Vagina (tissue), 2 donors: ENCODE measurements around the gene DGCR2. TPM values are rescaled to one million over a fixed set of nuclear protein-coding genes. Genes with fewer than 3 reads are reported as not detected.

ENCODE experiments used
- DNase-seq, 2 donors: peaks; one replicate each; pipeline ENCODE4 v3.0.0-alpha.2; 2017; ENCODE audit errors: extremely low spot score in 2 of 2
- H3K27ac ChIP-seq: fragments of 200-600 bp; sonication (generic); one replicate; pipeline ENCODE4 v1.5.1; 2019
- H3K27me3 ChIP-seq: fragments of 200-600 bp; sonication (generic); one replicate; pipeline ENCODE4 v1.5.1; 2019
- H3K36me3 ChIP-seq, 2 donors: fragments of 200-600 bp; sonication (generic); one replicate each; pipeline ENCODE4 v1.5.1; 2017 to 2019
- H3K4me1 ChIP-seq: fragments of 200-600 bp; sonication (generic); one replicate; pipeline ENCODE4 v1.5.1; 2019
- H3K4me3 ChIP-seq, 2 donors: fragments of 200-600 bp; sonication (generic); 1 replicate in 1 of 2; 2 replicates in 1 of 2; pipeline ENCODE4 v1.5.1; 2016 to 2019
- H3K9me3 ChIP-seq: fragments of 200-600 bp; sonication (generic); one replicate; pipeline ENCODE4 v1.5.1; 2019
- CTCF ChIP-seq, 3 experiments: fragments of 450-650 bp in 2 of 3; fragments of 200-600 bp in 1 of 3; sonication (generic) in 1 of 3; IDR thresholded peaks; one replicate each; pipeline ENCODE4 v1.5.1; 2017 to 2019; ENCODE audit warnings: antibody characterized with exemption in 3 of 3, mild to moderate bottlenecking in 2 of 3, moderate library complexity in 2 of 3
- POLR2A ChIP-seq, 2 donors: fragments of 450-650 bp; IDR thresholded peaks; one replicate each; pipeline ENCODE4 v1.6.1; 2017; ENCODE audit warnings: antibody characterized with exemption in 2 of 2, mild to moderate bottlenecking in 2 of 2, moderate library complexity in 2 of 2
- POLR2AphosphoS5 ChIP-seq, 2 donors: sonication (generic); formaldehyde crosslinking; IDR thresholded peaks; one replicate each; pipeline ENCODE4 v1.9.0; 2017; ENCODE audit warnings: antibody characterized with exemption in 2 of 2, mild to moderate bottlenecking in 2 of 2, low read depth in 1 of 2; ENCODE audit not compliant: insufficient read depth in 1 of 2
- intact Hi-C: fragments of 100-400 bp; cut with DNase I; formaldehyde crosslinking; loops from one replicate; pipeline ENCODE4 v1.15.1; 2023
- total RNA-seq: library from RNA; depleted of rRNA; stranded (reverse); fragments of >200 nt; gene quantifications from one replicate; pipeline ENCODE4 v1.2.3, GENCODE V29; 2016

DGCR2 gene
- total RNA-seq, 1 donor from 2014 or later: 66.3 TPM

GRCh38 chr22:19117111-19117512, 5.1 kb downstream of the DGCR2 start:
- H3K27ac ChIP-seq: no peak overlapping the region
- intact Hi-C loops: no loop called here
- TF ChIP-seq CTCF (IDR thresholded peaks at IDR 0.05) (no peak), POLR2AphosphoS5 (IDR thresholded peaks at IDR 0.05; ENCODE audit: insufficient read depth in 1 of 2, low read depth in 1 of 2) (no peak), POLR2A (IDR thresholded peaks at IDR 0.05) (no peak)

GRCh38 chr22:19115628-19116027, 6.6 kb downstream of the DGCR2 start:
- Histone ChIP-seq H3K4me1 (peaks cover 81% of the 10 kb centered on the region), H3K4me3 (no peak overlapping the region), H3K36me3 (no peaks in the 10 kb centered on the region), H3K9me3 (no peaks in the 10 kb centered on the region), H3K27ac (no peak overlapping the region), H3K27me3 (no peaks in the 10 kb centered on the region)
- intact Hi-C loops: no loop called here
- no peak for DNase-seq
- TF ChIP-seq POLR2AphosphoS5 (IDR thresholded peaks at IDR 0.05; ENCODE audit: insufficient read depth in 1 of 2, low read depth in 1 of 2) (no peak), POLR2A (IDR thresholded peaks at IDR 0.05) (no peak), CTCF (IDR thresholded peaks at IDR 0.05) (no peak)

More at GRCh38 chr22:19117111-19117512, 5.1 kb downstream of the DGCR2 start:
- Histone ChIP-seq H3K4me3 (no peak overlapping the region), H3K4me1 (peaks cover 90% of the 10 kb centered on the region), H3K36me3 (no peaks in the 10 kb centered on the region), H3K27me3 (no peaks in the 10 kb centered on the region), H3K9me3 (no peaks in the 10 kb centered on the region)
- DNase-seq: no peak

DNA sequence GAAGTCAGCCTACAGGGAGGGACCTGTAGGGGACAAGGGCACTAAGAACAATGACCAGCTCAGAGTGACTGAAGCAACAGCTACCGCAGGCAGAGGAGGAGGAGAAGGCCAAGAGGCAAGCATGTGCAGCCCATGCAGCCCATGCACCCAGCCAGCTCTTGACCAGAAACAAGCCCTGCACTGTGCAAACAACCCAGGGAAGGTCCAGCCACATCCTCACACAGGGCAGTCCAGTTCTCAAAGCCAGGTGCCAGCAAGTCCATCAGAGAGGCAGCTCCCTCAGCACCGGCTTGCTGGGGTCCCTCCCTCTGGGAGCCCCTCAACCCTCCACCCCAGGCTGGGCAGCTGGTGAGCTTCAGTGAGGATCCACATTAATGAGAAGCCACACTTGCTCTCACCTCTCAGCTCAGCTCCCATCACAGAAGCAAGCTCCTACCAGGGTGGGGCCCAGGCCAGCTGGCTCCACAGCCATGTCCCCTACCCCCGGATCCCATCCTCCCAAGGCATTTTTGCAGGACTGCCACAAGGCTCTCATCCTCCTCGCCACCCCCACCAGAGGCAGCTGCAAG, 7.1 kb downstream of the DGCR2 start:
- DNase-seq: no peak
- Histone ChIP-seq H3K4me1 (peaks cover 78% of the 10 kb centered on the region), H3K27me3 (no peaks in the 10 kb centered on the region), H3K27ac (no peak overlapping the region), H3K4me3 (no peak overlapping the region), H3K36me3 (no peaks in the 10 kb centered on the region), H3K9me3 (no peaks in the 10 kb centered on the region)
- TF ChIP-seq POLR2AphosphoS5 (IDR thresholded peaks at IDR 0.05; ENCODE audit: insufficient read depth in 1 of 2, low read depth in 1 of 2) (no peak), POLR2A (IDR thresholded peaks at IDR 0.05) (no peak), CTCF (IDR thresholded peaks at IDR 0.05) (no peak)
- intact Hi-C loops: no loop called here

GRCh38 chr22:19113429-19113828, 8.8 kb downstream of the DGCR2 start:
- Histone ChIP-seq H3K9me3 (no peaks in the 10 kb centered on the region), H3K27ac (no peak overlapping the region), H3K4me1 (peaks cover 77% of the 10 kb centered on the region), H3K27me3 (no peaks in the 10 kb centered on the region), H3K36me3 (no peaks in the 10 kb centered on the region), H3K4me3 (no peak overlapping the region)
- DNase-seq: no peak
- intact Hi-C loops: no loop called here
- TF ChIP-seq CTCF (IDR thresholded peaks at IDR 0.05) (no peak), POLR2AphosphoS5 (IDR thresholded peaks at IDR 0.05; ENCODE audit: insufficient read depth in 1 of 2, low read depth in 1 of 2) (no peak), POLR2A (IDR thresholded peaks at IDR 0.05) (no peak)

- no peak for TF ChIP-seq POLR2AphosphoS5 (IDR thresholded peaks at IDR 0.05; ENCODE audit: insufficient read depth in 1 of 2, low read depth in 1 of 2)
- TF ChIP-seq CTCF (IDR thresholded peaks at IDR 0.05): no peak
- no peak for TF ChIP-seq POLR2A (IDR thresholded peaks at IDR 0.05)
- Histone ChIP-seq H3K9me3 (no peaks in the 10 kb centered on the region), H3K36me3 (no peaks in the 10 kb centered on the region), H3K4me3 (no peak overlapping the region), H3K27ac (no peak overlapping the region), H3K27me3 (no peaks in the 10 kb centered on the region), H3K4me1 (peaks cover 74% of the 10 kb centered on the region)
- no peak for DNase-seq
- intact Hi-C loops: no loop called here
Observed at GRCh38 chr22:19111584-19111983, 10.6 kb downstream of the DGCR2 start.
